ENCODE measurements around the gene GPBP1L1.
"Not testable (repeated sequence)": the region's sequence is repeated elsewhere in the genome, so short reads cannot be mapped to it uniquely, and the experiment has no call there.

Gene GPBP1L1

DNA sequence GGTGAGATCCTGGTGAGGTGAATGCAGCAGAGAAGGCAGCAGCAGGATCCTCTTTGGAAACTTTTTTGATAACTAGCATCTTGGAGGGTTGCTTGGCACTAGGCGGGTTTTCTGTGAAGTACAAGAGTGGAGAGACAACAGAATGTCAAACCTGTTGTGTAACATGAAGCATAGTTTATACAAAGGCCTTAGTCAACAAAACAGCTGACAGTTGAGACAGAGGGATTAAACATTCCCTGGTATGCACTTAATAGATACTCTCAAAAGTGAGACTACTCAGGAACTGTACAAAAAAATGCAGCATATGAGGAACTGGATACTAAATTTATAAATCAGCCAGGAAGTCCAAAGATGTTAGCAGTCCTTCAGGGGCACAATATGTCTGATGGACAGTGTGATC lies 46.0 kb downstream of the GPBP1L1 start:
- no peak for DNase-seq (ENCODE audit: low read depth in 2 of 2)

- DNase-seq (ENCODE audit: low read depth in 2 of 2): no peak
Measured at GRCh38 chr1:45635211-45635610, 51.1 kb downstream of the GPBP1L1 start.

- DNase-seq (ENCODE audit: low read depth in 2 of 2): no peak
Measured at GRCh38 chr1:45630429-45630828, 55.9 kb downstream of the GPBP1L1 start.

GRCh38 chr1:45629035-45629434 lies 57.3 kb downstream of the GPBP1L1 start:
- DNase-seq (ENCODE audit: low read depth in 2 of 2): no peak

DNA sequence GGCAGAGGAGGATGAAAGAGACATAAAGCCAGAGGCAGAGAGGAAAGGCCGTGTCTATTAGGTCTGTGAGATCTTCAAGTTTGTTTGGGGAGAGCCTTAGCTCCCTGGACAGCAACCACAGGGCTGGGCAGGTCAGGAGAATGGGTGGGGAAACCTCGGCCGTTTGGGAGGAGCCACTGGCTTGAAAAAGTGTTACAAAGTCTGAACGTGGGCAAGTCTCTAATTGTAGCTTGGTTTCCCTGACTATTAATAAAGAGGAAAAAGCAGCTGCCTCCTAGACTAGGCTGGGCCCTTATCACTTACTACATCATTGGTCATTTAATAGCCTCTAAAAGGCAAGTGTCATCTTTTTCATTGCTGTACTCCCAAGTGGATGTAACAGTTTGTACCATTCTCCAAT lies 62.4 kb downstream of the GPBP1L1 start, which contains the start of gene CCDC17:
TSS of gene CCDC17 (minus strand) at position 83 of the 400 bp plus-strand sequence. CDS start 145 bp downstream, outside the sequence.
- no peak for DNase-seq (ENCODE audit: low read depth in 2 of 2)

- DNase-seq (ENCODE audit: low read depth in 2 of 2): no peak
Measured at GRCh38 chr1:45622524-45623394, 63.6 kb downstream of the GPBP1L1 start.

- no peak for DNase-seq (ENCODE audit: low read depth in 2 of 2)
Measured at GRCh38 chr1:45621895-45622523, 64.3 kb downstream of the GPBP1L1 start.

- no peak for DNase-seq (ENCODE audit: low read depth in 2 of 2)
Measured at GRCh38 chr1:45621501-45621836, 64.9 kb downstream of the GPBP1L1 start.

DNA sequence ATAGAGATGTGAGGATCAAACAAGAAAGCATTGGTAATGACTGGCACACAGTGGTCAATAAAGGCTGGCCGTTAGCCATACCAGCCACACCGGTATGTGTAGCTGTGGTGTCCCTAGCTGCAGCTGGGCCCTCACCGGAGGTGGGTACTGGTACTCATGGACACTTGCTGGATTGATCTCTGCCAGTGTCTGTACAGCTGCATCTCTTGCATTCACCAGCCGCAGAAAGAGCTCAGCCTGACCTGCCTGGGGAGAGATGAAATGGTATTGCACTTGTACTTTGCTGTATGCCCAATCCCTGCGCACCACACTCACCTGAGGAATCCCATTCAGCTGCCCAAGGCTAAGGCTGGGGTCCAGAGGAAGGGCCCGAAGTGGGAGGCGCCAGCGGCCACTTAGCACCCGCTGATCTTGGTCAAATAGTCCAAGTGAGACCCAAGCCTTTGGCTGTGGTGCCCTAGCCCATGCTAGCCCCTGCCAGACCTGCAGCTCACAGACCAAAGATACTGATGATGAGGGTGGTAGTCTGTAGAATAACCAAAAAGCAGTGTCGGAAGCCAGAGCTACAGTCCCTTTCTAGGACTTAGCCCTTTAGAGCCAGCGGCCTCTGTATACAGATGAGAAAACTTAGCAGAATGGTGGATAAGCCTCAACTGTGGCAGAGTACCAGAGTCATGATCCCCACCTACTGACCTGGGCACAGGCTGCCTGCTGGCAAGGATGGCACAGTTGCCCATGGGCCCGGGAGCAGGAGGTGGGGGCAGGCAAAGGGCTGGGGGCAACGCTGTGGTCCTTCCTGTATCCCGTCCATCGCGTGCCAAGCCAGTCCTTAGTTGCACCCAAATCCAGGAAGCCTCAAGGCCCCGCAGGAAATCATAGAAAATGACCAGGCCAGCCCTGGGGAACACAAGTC lies 65.5 kb downstream of the GPBP1L1 start:
- DNase-seq (ENCODE audit: low read depth in 2 of 2): no peak

DNA sequence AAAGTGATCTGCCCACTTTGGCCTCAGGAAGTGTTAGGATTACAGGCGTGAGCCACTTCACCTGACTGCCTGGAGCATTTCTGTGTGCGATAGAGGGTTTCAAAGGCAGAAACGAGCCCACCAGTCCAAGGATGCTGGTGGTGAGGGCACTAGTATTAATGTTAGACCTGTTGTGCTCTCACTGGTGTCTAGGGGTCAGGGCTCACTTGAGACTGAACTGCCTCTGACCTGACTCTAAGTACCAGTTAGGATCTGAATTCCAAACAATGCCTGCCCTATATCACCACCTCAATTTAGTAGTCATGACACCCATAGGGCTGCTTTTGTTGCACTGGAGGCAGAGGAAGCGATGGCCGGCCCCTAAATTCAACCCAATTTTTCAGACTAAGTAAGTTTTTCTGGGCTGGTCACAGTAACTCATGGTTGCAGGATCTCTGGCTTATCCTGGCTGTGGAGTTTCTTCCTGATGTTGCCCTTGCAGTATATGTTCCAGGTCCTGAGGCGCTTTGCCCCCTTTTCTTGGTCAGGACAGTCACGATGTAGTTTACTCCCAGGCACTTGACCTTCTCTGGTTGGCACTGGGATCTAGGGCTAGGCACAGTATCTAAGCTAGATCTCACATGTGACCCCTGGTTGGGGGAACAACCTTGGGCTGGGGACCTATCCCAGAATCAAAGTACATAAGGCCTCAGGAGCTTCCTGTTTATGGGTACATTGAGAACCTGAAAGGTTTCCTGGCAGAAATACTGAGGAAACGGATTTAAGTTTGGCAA lies 67.0 kb downstream of the GPBP1L1 start:
- no peak for DNase-seq (ENCODE audit: low read depth in 2 of 2)

DNA sequence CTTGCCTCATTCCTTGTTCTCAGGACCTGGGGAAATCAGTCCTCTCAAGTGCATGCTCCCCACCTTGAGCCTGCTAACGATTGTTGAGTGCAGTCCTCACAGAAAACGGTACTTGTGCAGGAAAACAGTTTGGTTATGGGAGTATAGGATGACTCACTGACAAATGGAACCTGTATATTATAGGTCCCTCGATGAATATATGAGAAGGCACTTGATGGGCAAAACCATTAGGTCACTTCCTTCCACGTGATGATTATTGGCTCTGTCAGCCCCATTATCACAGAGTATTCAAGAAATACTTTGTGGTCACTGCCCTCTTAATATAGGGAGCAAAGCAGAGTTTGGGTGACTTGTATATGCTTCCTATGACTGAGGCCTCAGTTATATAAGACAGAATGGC lies 68.7 kb downstream of the GPBP1L1 start:
- DNase-seq (ENCODE audit: low read depth in 2 of 2): no peak

- no peak for DNase-seq (ENCODE audit: low read depth in 2 of 2)
Measured at GRCh38 chr1:45615885-45616284, 70.4 kb downstream of the GPBP1L1 start.

- DNase-seq (ENCODE audit: low read depth in 2 of 2): no peak
Measured at GRCh38 chr1:45612941-45613579, 73.3 kb downstream of the GPBP1L1 start.

- DNase-seq (ENCODE audit: low read depth in 2 of 2): no peak
Measured at GRCh38 chr1:45610589-45611226, 75.6 kb downstream of the GPBP1L1 start.

GRCh38 chr1:45608175-45609156 lies 77.9 kb downstream of the GPBP1L1 start:
- no peak for DNase-seq (ENCODE audit: low read depth in 2 of 2)

DNA sequence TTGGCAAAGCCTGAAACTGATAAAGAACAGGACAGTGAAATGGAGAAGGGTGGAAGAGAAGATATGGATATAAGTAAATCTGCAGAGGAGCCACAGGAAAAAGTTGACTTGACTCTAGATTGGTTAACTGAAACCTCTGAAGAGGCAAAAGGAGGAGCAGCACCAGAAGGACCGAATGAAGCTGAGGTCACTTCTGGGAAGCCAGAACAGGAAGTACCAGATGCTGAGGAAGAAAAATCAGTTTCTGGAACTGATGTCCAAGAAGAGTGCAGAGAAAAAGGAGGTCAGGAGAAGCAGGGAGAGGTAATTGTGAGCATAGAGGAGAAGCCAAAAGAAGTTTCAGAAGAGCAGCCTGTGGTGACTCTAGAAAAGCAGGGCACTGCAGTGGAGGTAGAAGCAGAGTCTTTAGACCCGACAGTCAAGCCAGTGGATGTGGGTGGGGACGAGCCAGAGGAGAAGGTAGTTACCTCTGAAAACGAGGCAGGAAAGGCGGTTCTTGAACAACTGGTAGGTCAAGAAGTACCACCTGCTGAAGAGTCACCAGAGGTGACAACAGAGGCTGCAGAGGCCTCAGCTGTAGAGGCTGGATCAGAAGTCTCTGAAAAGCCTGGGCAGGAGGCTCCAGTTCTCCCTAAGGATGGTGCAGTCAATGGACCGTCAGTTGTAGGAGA lies 78.8 kb downstream of the GPBP1L1 start:
- no peak for DNase-seq (ENCODE audit: low read depth in 2 of 2)

- no peak for DNase-seq (ENCODE audit: low read depth in 2 of 2)
Measured at GRCh38 chr1:45604239-45604638, 82.1 kb downstream of the GPBP1L1 start.

- not testable (repeated sequence) for DNase-seq (ENCODE audit: low read depth in 2 of 2)
Measured at GRCh38 chr1:45596765-45597164, 89.6 kb downstream of the GPBP1L1 start.

GRCh38 chr1:45594412-45594811 lies 91.9 kb downstream of the GPBP1L1 start:
- DNase-seq (ENCODE audit: low read depth in 2 of 2): no peak
